ENCODE data around the gene EFCAB5.

DNA sequence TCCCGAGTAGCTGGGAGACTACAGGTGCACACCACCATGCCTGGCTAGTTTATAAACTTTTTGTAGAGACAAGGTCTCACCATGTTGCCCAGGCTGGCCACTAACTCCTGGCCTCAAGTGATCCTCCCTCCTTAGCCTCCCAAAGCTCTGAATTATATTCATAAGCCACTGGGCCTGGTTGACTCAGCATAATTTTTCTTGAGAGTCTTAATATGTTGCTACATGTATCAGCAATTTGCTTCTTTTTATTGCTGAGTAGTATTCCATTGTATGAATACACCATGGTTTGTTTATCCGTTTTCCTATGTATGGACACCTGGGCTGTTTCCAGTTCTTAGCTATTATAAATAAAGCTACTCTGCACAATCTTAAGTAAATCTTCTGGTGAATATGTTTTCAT, 132.8 kb downstream of the EFCAB5 start:
- no peak for TF ChIP-seq CTCF (IDR thresholded peaks at IDR 0.05; ENCODE audit: control extremely low read depth in 1 of 3, insufficient read depth in 1 of 3, low read depth in 1 of 3, low read length in 3 of 3)
- no peak for TF ChIP-seq EZH2 (IDR thresholded peaks at IDR 0.05; ENCODE audit: low read depth, low read length, severe bottlenecking)
- TF ChIP-seq SAP30 (IDR thresholded peaks at IDR 0.05; ENCODE audit: insufficient read depth, insufficient replicate concordance, low read length), result no peak
- no peak for TF ChIP-seq KDM5A (IDR thresholded peaks at IDR 0.05; ENCODE audit: low read length)
- TF ChIP-seq, protein P1, sequence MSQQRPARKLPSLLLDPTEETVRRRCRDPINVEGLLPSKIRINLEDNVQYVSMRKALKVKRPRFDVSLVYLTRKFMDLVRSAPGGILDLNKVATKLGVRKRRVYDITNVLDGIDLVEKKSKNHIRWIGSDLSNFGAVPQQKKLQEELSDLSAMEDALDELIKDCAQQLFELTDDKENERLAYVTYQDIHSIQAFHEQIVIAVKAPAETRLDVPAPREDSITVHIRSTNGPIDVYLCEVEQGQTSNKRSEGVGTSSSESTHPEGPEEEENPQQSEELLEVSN (IDR thresholded peaks at IDR 0.05), result no peak
- TF ChIP-seq TAF1 (IDR thresholded peaks at IDR 0.05; ENCODE audit: low read depth, low read length), result no peak
